Measurements from ENCODE around the gene SLAMF6. TPM values are rescaled to one million over a fixed set of nuclear protein-coding genes. Genes with fewer than 3 reads are reported as not detected.
A peak's percentile ranks its signal among the peaks of the same experiment; 100 is the strongest.

SLAMF6 gene
- total RNA-seq, 3 donors from 2014 or later (not counting 1 experiment from before 2014, with no cell fraction given): 66.7 to 88.2 (median 68.1) TPM

DNA sequence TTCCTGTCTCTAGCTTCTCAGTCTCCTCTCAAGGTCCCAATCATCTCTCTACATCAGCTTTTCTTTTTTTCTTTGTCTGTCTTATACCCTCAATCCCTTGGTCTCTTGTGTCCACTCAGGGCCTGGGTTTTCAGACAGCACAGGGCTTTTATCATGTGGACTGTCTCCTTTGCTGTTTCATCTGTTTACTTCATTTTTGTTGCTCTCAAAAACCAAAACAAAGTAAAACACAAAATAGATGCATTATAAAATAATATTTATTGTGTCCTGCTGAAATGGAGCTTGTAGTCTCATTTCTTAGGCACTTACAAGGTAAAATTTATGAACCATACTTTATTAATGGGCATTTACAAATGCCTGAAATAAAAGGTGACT is 17.8 kb upstream of the SLAMF6 start:
- Histone ChIP-seq H3K4me1 (ENCODE audit: control insufficient read depth, insufficient read depth, low read length) (peaks cover 41% of the 10 kb centered on the region), H3K27ac (ENCODE audit: low read length) (peak overlapping the region; percentile 70), H3K36me3 (ENCODE audit: control insufficient read depth, insufficient read depth, low read length) (no peaks in the 10 kb centered on the region), H3K4me3 (ENCODE audit: low read length) (no peak overlapping the region), H3K27me3 (ENCODE audit: control insufficient read depth, insufficient read depth, low read length) (no peaks in the 10 kb centered on the region), H3K9me3 (ENCODE audit: control insufficient read depth, insufficient read depth, low read length) (no peaks in the 10 kb centered on the region)
- no peak for DNase-seq
- peaks cover 7% of the 10 kb centered on the region for H3K36me3 Mint-ChIP-seq
- no peaks in the 10 kb centered on the region for H3K9me3 Mint-ChIP-seq
- no peak for ATAC-seq
- H3K27ac Mint-ChIP-seq: peak overlapping the region; percentile 93 to 95
- TF ChIP-seq, protein P1, sequence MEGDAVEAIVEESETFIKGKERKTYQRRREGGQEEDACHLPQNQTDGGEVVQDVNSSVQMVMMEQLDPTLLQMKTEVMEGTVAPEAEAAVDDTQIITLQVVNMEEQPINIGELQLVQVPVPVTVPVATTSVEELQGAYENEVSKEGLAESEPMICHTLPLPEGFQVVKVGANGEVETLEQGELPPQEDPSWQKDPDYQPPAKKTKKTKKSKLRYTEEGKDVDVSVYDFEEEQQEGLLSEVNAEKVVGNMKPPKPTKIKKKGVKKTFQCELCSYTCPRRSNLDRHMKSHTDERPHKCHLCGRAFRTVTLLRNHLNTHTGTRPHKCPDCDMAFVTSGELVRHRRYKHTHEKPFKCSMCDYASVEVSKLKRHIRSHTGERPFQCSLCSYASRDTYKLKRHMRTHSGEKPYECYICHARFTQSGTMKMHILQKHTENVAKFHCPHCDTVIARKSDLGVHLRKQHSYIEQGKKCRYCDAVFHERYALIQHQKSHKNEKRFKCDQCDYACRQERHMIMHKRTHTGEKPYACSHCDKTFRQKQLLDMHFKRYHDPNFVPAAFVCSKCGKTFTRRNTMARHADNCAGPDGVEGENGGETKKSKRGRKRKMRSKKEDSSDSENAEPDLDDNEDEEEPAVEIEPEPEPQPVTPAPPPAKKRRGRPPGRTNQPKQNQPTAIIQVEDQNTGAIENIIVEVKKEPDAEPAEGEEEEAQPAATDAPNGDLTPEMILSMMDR (IDR thresholded peaks at IDR 0.05): no peak
- peaks cover 57 to 59% of the 10 kb centered on the region in 2 donors for H3K4me1 Mint-ChIP-seq
- intact Hi-C loops (cut with micrococcal nuclease): loop anchor here (1.0 to 5.0 kb wide), 3 partner anchors 18 to 113 kb away; partner anchors contain the start of genes CD84 and SLAMF6
- H3K27me3 Mint-ChIP-seq (ENCODE audit: low read depth in 2 of 2): no peaks in the 10 kb centered on the region
- peak overlapping the region; percentile 78 for H3K4me3 Mint-ChIP-seq

DNA sequence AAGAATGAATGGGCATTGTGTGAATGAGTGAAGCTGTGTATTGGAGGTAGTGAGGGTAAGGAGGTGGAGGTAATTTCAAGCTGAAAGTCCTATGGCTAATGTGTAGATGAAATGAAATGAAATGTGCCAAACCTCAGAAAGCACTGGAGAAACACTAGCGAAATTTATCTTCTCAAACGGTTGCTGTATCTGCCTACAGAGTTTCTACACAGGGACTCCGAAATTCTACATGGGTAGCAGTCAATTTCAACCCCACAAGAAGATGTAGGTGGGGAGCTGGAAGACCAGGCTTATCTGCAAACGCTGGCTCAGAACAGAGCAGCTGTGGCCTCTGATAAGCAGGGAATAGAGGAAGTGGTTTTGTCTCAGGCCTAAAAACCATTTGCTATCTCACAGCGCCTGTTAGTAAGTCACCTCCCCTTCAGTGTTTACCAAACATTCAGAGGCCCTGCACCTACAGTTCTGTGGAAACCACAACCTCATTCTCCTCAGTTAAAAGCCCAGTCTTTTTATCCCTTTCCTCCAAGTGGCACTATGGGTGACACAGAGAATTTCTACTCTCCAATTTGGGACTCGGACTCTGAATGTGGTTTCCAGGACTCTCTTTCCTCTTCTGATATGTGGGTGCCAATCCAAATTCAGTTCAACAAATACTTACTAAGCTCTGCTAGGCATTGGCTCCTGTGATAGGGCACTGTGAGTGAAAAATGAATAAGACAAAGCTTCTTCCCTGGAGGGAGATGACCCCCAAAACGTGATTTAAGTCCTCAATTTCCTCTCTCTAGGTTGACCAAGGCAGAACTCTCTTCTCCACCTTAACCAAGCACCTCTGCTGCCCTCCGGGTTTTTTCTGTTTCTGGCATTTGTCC is 17.2 kb upstream of the SLAMF6 start:
- intact Hi-C loops (cut with micrococcal nuclease): loop anchor here (1.0 to 5.0 kb wide), 3 partner anchors 17 to 112 kb away; partner anchors contain the start of genes CD84 and SLAMF6
- H3K9me3 Mint-ChIP-seq: no peaks in the 10 kb centered on the region

DNA sequence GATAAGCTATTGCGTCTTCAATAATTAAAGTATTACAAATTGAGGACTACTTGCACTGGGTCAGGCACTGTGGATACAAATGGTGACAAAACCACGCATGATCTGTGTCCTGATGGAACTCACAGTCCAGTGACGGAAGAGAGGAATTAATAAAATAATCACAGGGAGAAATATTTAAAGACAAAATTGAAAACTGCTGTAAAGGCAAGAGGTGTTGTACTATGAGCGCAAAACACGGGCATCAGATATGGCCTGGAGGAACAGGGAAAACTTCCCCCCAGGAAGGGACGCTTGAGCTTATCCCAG is 16.6 kb upstream of the SLAMF6 start:
- peak overlapping the region; percentile 78 for H3K4me3 Mint-ChIP-seq
- 55% methylated on average over 6 of the region's 6 CpGs for WGBS (ENCODE audit: insufficient coverage)
- Histone ChIP-seq H3K4me3 (ENCODE audit: low read length) (no peak overlapping the region), H3K27me3 (ENCODE audit: control insufficient read depth, insufficient read depth, low read length) (no peaks in the 10 kb centered on the region), H3K9me3 (ENCODE audit: control insufficient read depth, insufficient read depth, low read length) (peaks cover 3% of the 10 kb centered on the region), H3K36me3 (ENCODE audit: control insufficient read depth, insufficient read depth, low read length) (no peaks in the 10 kb centered on the region), H3K4me1 (ENCODE audit: control insufficient read depth, insufficient read depth, low read length) (peaks cover 41% of the 10 kb centered on the region), H3K27ac (ENCODE audit: low read length) (peak overlapping the region; percentile 70)
- TF ChIP-seq, protein P1 (IDR thresholded peaks at IDR 0.05): no peak
- intact Hi-C loops (cut with micrococcal nuclease): no loop called here
- DNase-seq (no peak), ATAC-seq (no peak)
- H3K27me3 Mint-ChIP-seq (ENCODE audit: low read depth in 2 of 2): no peaks in the 10 kb centered on the region
- peaks cover 19% of the 10 kb centered on the region for H3K36me3 Mint-ChIP-seq
- H3K4me1 Mint-ChIP-seq: peaks cover 52% of the 10 kb centered on the region in 2 donors
- H3K27ac Mint-ChIP-seq: peak overlapping the region; percentile 93 to 95
- H3K9me3 Mint-ChIP-seq: peaks cover 0 to 3% of the 10 kb centered on the region in 2 donors

More for the DNA sequence above, 17.2 kb upstream of the SLAMF6 start:
- Mint-ChIP-seq H3K4me1 (peaks cover 57 to 58% of the 10 kb centered on the region in 2 donors), H3K27ac (peak overlapping the region; percentile 93 to 95), H3K4me3 (peak overlapping the region; percentile 78), H3K36me3 (peaks cover 14% of the 10 kb centered on the region), H3K27me3 (ENCODE audit: low read depth in 2 of 2) (no peaks in the 10 kb centered on the region)
- ATAC-seq (peak; percentile 89 to 96 (median 95)), DNase-seq (peak; percentile 46 to 80)
- 2% methylated on average over 8 of the region's 8 CpGs for WGBS (ENCODE audit: insufficient coverage)
- no peaks in the 10 kb centered on the region for H3K36me3 ChIP-seq (ENCODE audit: control insufficient read depth, insufficient read depth, low read length)
- H3K9me3 ChIP-seq (ENCODE audit: control insufficient read depth, insufficient read depth, low read length): peaks cover 3% of the 10 kb centered on the region
- TF ChIP-seq, protein P1 (IDR thresholded peaks at IDR 0.05): no peak
- peaks cover 41% of the 10 kb centered on the region for H3K4me1 ChIP-seq (ENCODE audit: control insufficient read depth, insufficient read depth, low read length)
- H3K27me3 ChIP-seq (ENCODE audit: control insufficient read depth, insufficient read depth, low read length): no peaks in the 10 kb centered on the region
- H3K27ac ChIP-seq (ENCODE audit: low read length): peak overlapping the region; percentile 70
- H3K4me3 ChIP-seq (ENCODE audit: low read length): no peak overlapping the region

All from natural killer cell (primary cell).